OCI-LY1 (cell line): ENCODE measurements around the gene STAMBPL1.

ENCODE experiments used
- H2AFZ ChIP-seq: fragments of 200-600 bp; sonication (generic), shearing (Covaris generic); 2 replicates; pipeline ENCODE4 v1.6.0; 2014; ENCODE audit warnings: antibody characterized with exemption, mild to moderate bottlenecking, low read length
- H3F3A ChIP-seq: fragments of 200-600 bp; sonication (generic), shearing (Covaris generic); 2 replicates; pipeline ENCODE4 v1.6.0; 2014; ENCODE audit warnings: mild to moderate bottlenecking, antibody characterized with exemption, low read length, moderate library complexity; ENCODE audit not compliant: insufficient read depth
- H3K27ac ChIP-seq: fragments of 200-600 bp; sonication (generic); 2 replicates; pipeline ENCODE4 v1.5.1; 2014; ENCODE audit warnings: low read length, mixed run types, mild to moderate bottlenecking, low read depth; ENCODE audit not compliant: poor library complexity, severe bottlenecking
- H3K27me3 ChIP-seq: fragments of 200-600 bp; sonication (generic); 2 replicates; pipeline ENCODE4 v1.6.0; 2014; ENCODE audit warnings: antibody characterized with exemption, mild to moderate bottlenecking, low read length, moderate library complexity; ENCODE audit not compliant: insufficient read depth
- H3K36me3 ChIP-seq: fragments of 200-600 bp; sonication (generic); 2 replicates; pipeline ENCODE4 v1.6.1; 2014; ENCODE audit warnings: mild to moderate bottlenecking, antibody characterized with exemption, low read length, moderate library complexity, mixed read lengths; ENCODE audit not compliant: insufficient read depth
- H3K4me1 ChIP-seq: fragments of 200-600 bp; sonication (generic); 2 replicates; pipeline ENCODE4 v1.5.1; 2014; ENCODE audit warnings: mild to moderate bottlenecking, low read length, moderate library complexity; ENCODE audit not compliant: insufficient read depth, severe bottlenecking
- H3K4me2 ChIP-seq: fragments of 200-600 bp; sonication (generic), shearing (Covaris generic); 2 replicates; pipeline ENCODE4 v1.6.1; 2014; ENCODE audit warnings: low read length
- H3K4me3 ChIP-seq: fragments of 200-600 bp; sonication (generic); 2 replicates; pipeline ENCODE4 v1.5.1; 2014; ENCODE audit warnings: low read length, low read depth, mild to moderate bottlenecking, mixed read lengths; ENCODE audit not compliant: poor library complexity, severe bottlenecking
- H3K79me2 ChIP-seq: fragments of 200-600 bp; shearing (Covaris generic); 2 replicates; pipeline ENCODE4 v1.6.1; 2016; ENCODE audit warnings: mixed run types, low read length, mixed read lengths; ENCODE audit not compliant: insufficient read depth
- H3K9ac ChIP-seq: fragments of 200-600 bp; sonication (generic), shearing (Covaris generic); 2 replicates; pipeline ENCODE4 v1.6.1; 2014; ENCODE audit warnings: mild to moderate bottlenecking, low read length, mixed read lengths
- H3K9me2 ChIP-seq: fragments of 200-600 bp; sonication (generic), shearing (Covaris generic); 2 replicates; pipeline ENCODE4 v1.6.1; 2014; ENCODE audit warnings: low read depth, mild to moderate bottlenecking, low read length, mixed read lengths
- H3K9me3 ChIP-seq: fragments of 200-600 bp; shearing (Covaris generic); 2 replicates; pipeline ENCODE4 v1.6.1; 2014; ENCODE audit warnings: low read length, mixed read lengths
- H4K20me1 ChIP-seq: fragments of 200-600 bp; sonication (generic), shearing (Covaris generic); 2 replicates; pipeline ENCODE4 v1.6.0; 2016; ENCODE audit warnings: mild to moderate bottlenecking, low read length; ENCODE audit not compliant: insufficient read depth
- CTCF ChIP-seq: fragments of 200-600 bp; sonication (generic), shearing (Covaris generic); IDR thresholded peaks from 2 replicates; pipeline ENCODE4 v1.5.1; 2017; ENCODE audit warnings: mild to moderate bottlenecking, antibody characterized with exemption, low read length, moderate library complexity, mixed read lengths
- EZH2 ChIP-seq: fragments of 200-600 bp; sonication (generic), shearing (Covaris generic); IDR thresholded peaks from 2 replicates; pipeline ENCODE4 v1.8.0; 2017; ENCODE audit warnings: borderline replicate concordance, mixed run types, mild to moderate bottlenecking, antibody characterized with exemption, low read length, moderate library complexity, mixed read lengths

Gene STAMBPL1

DNA sequence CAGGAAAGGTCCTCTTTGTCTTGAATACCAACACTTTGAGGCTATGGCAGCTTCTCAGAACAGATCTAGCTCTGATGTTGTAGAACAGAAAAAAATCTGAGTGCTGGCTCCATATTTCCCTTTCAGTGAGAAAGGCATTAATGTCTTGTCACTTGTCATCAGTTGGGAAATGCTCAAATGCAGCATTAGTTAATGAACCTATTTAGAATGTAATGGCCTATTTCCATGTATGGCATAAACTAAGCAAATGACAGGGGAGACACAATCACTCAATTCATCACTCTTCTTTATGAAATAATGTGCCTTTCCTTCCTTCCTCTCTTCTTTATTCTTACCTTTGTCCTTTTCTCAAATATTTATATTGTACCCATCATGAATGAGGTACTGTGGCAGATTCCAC, 5.0 kb upstream of the STAMBPL1 start:
- no peaks in the 10 kb centered on the region for H3K36me3 ChIP-seq
- no peaks in the 10 kb centered on the region for H3K9me2 ChIP-seq
- H3K27me3 ChIP-seq, result no peaks in the 10 kb centered on the region
- no peaks in the 10 kb centered on the region for H3F3A ChIP-seq
- H4K20me1 ChIP-seq, result no peaks in the 10 kb centered on the region
- H3K4me3 ChIP-seq, result no peak overlapping the region
- H3K27ac ChIP-seq, result no peak overlapping the region
- no peak overlapping the region for H3K9ac ChIP-seq
- TF ChIP-seq CTCF, result no peak
- no peaks in the 10 kb centered on the region for H3K79me2 ChIP-seq
- H2AFZ ChIP-seq, result no peak overlapping the region
- H3K4me1 ChIP-seq, result peaks cover 12% of the 10 kb centered on the region
- no peak overlapping the region for H3K4me2 ChIP-seq
- no peaks in the 10 kb centered on the region for H3K9me3 ChIP-seq

DNA sequence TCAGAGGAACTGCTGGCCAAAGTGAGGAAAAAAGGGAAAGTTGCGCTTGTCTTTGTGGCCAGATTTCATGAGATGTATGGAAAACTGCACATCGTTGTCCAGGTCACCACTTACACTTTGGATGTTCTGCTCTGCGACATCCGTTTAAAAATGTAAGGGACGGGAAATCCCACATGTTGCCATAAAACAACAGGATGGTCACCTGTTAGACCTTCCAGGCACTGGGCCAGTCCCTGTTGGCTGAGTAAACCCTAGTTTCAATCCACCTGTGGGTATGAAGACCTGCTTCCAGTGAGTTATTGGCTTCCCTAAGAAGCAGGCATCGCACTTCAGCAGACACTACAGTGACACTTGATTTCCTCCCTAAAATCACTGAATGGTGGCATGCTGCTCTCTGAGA, 2.7 kb upstream of the STAMBPL1 start:
- H3K27ac ChIP-seq, result no peak overlapping the region

GRCh38 chr10:88880282-88881076, 434 bp downstream of the STAMBPL1 start:
- Histone ChIP-seq H3K9me3 (no peaks in the 10 kb centered on the region), H3K9me2 (no peaks in the 10 kb centered on the region), H2AFZ (no peak overlapping the region), H4K20me1 (no peaks in the 10 kb centered on the region), H3K4me3 (peak overlapping the region; percentile 71), H3F3A (no peaks in the 10 kb centered on the region), H3K36me3 (no peaks in the 10 kb centered on the region), H3K9ac (peak overlapping the region; percentile 78), H3K79me2 (peaks cover 24% of the 10 kb centered on the region), H3K27ac (peak overlapping the region; percentile 86), H3K27me3 (no peaks in the 10 kb centered on the region), H3K4me1 (peaks cover 51% of the 10 kb centered on the region), H3K4me2 (peak overlapping the region; percentile 74)
- no peak for TF ChIP-seq EZH2
- no peak for TF ChIP-seq CTCF

More for the DNA sequence above, 2.7 kb upstream of the STAMBPL1 start:
- no peak overlapping the region for H2AFZ ChIP-seq
- H3K36me3 ChIP-seq, result no peaks in the 10 kb centered on the region
- no peak for TF ChIP-seq CTCF
- TF ChIP-seq EZH2, result no peak
- no peaks in the 10 kb centered on the region for H3K9me2 ChIP-seq
- no peak overlapping the region for H3K9ac ChIP-seq
- no peaks in the 10 kb centered on the region for H3F3A ChIP-seq
- H4K20me1 ChIP-seq, result no peaks in the 10 kb centered on the region
- no peaks in the 10 kb centered on the region for H3K9me3 ChIP-seq
- H3K27me3 ChIP-seq, result no peaks in the 10 kb centered on the region
- H3K4me3 ChIP-seq, result no peak overlapping the region
- H3K79me2 ChIP-seq, result peaks cover 6% of the 10 kb centered on the region; the same call in 1 of the 2 replicates
- peaks cover 21% of the 10 kb centered on the region for H3K4me1 ChIP-seq
- no peak overlapping the region for H3K4me2 ChIP-seq
